Stimulated activated CD8-positive, alpha-beta memory T cell treated with anti-CD3 and anti-CD28 coated beads, Interleukin-12 subunit alpha, Interleukin-12 subunit beta, amount 100 ng/mL, for 24 hours (primary cell): ENCODE measurements around the gene MAPK8IP3.

Source experiments
- DNase-seq: peaks from one replicate; pipeline ENCODE4 v3.0.0-alpha.2; 2020; ENCODE audit errors: extremely low read depth

The MAPK8IP3 gene

GRCh38 chr16:1775006-1775845, 69.2 kb downstream of the MAPK8IP3 start:
- no peak for DNase-seq

- DNase-seq: no peak
Observed at GRCh38 chr16:1775846-1776671, 70.1 kb downstream of the MAPK8IP3 start.

GRCh38 chr16:1776672-1776955, 70.6 kb downstream of the MAPK8IP3 start:
- no peak for DNase-seq

- no peak for DNase-seq
Observed at GRCh38 chr16:1776991-1777374, 71.0 kb downstream of the MAPK8IP3 start.

GRCh38 chr16:1777375-1778199, 71.6 kb downstream of the MAPK8IP3 start:
- no peak for DNase-seq

GRCh38 chr16:1778200-1779179, 72.5 kb downstream of the MAPK8IP3 start:
- DNase-seq: no peak

GRCh38 chr16:1779234-1779701, 73.3 kb downstream of the MAPK8IP3 start:
- DNase-seq: no peak

- no peak for DNase-seq
Observed at GRCh38 chr16:1779741-1780676, 74.0 kb downstream of the MAPK8IP3 start.

GRCh38 chr16:1780677-1781072, 74.7 kb downstream of the MAPK8IP3 start:
- no peak for DNase-seq

GRCh38 chr16:1781254-1781653, 75.3 kb downstream of the MAPK8IP3 start:
- DNase-seq: no peak

- DNase-seq: no peak
Observed at GRCh38 chr16:1781758-1782407, 75.9 kb downstream of the MAPK8IP3 start.

GRCh38 chr16:1782408-1783264, 76.6 kb downstream of the MAPK8IP3 start, which contains the start of the genes NUBP2 and SPSB3:
Gene NUBP2 (plus strand): TSS chr16:1782960. CDS start chr16:1783021, 61 bp downstream.
Gene SPSB3 (minus strand): TSS chr16:1782571. CDS start chr16:1781483, 1,088 bp downstream.
- DNase-seq: peak; percentile 97

GRCh38 chr16:1784977-1785845, 79.2 kb downstream of the MAPK8IP3 start:
- DNase-seq: no peak

- no peak for DNase-seq
Observed at GRCh38 chr16:1785846-1786170, 79.8 kb downstream of the MAPK8IP3 start.

GRCh38 chr16:1786242-1787055, 80.5 kb downstream of the MAPK8IP3 start:
- no peak for DNase-seq

- DNase-seq: no peak
Observed at GRCh38 chr16:1787056-1787321, 81.0 kb downstream of the MAPK8IP3 start.
